Measurements from ENCODE around the gene CNOT2. TPM values are rescaled to one million over a fixed set of nuclear protein-coding genes. Genes with fewer than 3 reads are reported as not detected.

CNOT2 gene
- total RNA-seq, 4 donors from 2014 or later, result 115 to 263 (median 157) TPM

- TF ChIP-seq CTCF (IDR thresholded peaks at IDR 0.05), result no peak
- no peak for TF ChIP-seq POLR2A (IDR thresholded peaks at IDR 0.05)
- H3K27me3 ChIP-seq, result no peaks in the 10 kb centered on the region
- H3K4me3 ChIP-seq, result no peak overlapping the region
- H3K27ac ChIP-seq, result no peak overlapping the region
- DNase-seq, result no peak
- peaks cover 0 to 6% (median 0%) of the 10 kb centered on the region in 3 donors for H3K36me3 ChIP-seq
- peaks cover 0 to 42% (median 10%) of the 10 kb centered on the region in 4 donors for H3K4me1 ChIP-seq
- no peaks in the 10 kb centered on the region for H3K9me3 ChIP-seq
These were observed 2.2 kb downstream of the CNOT2 start for GRCh38 chr12:70245458-70245857.

- DNase-seq, result no peak
- no peaks in the 10 kb centered on the region for H3K36me3 ChIP-seq
- H3K27me3 ChIP-seq, result no peaks in the 10 kb centered on the region
- peaks cover 0 to 42% (median 10%) of the 10 kb centered on the region in 4 donors for H3K4me1 ChIP-seq
- no peak overlapping the region for H3K4me3 ChIP-seq
- H3K9me3 ChIP-seq, result no peaks in the 10 kb centered on the region
- H3K27ac ChIP-seq, result no peak overlapping the region
- TF ChIP-seq CTCF (IDR thresholded peaks at IDR 0.05) (no peak), POLR2A (IDR thresholded peaks at IDR 0.05) (no peak)
These were observed 3.3 kb downstream of the CNOT2 start for GRCh38 chr12:70246580-70246979.

- Histone ChIP-seq H3K27ac (no peak overlapping the region), H3K4me3 (no peak overlapping the region), H3K27me3 (no peaks in the 10 kb centered on the region), H3K36me3 (no peaks in the 10 kb centered on the region), H3K9me3 (no peaks in the 10 kb centered on the region), H3K4me1 (peaks cover 0 to 50% (median 9%) of the 10 kb centered on the region in 4 donors)
- no peak for DNase-seq
- TF ChIP-seq CTCF (IDR thresholded peaks at IDR 0.05) (no peak), POLR2A (IDR thresholded peaks at IDR 0.05) (no peak)
These were observed 4.5 kb downstream of the CNOT2 start for GRCh38 chr12:70247653-70248199.

GRCh38 chr12:70248876-70249275 lies 5.6 kb downstream of the CNOT2 start:
- no peak for TF ChIP-seq CTCF (IDR thresholded peaks at IDR 0.05)
- TF ChIP-seq POLR2A (IDR thresholded peaks at IDR 0.05), result no peak
- Histone ChIP-seq H3K9me3 (no peaks in the 10 kb centered on the region), H3K4me3 (no peak overlapping the region), H3K4me1 (peaks cover 0 to 52% (median 9%) of the 10 kb centered on the region in 4 donors), H3K27ac (no peak overlapping the region), H3K36me3 (no peaks in the 10 kb centered on the region), H3K27me3 (no peaks in the 10 kb centered on the region)
- DNase-seq, result no peak

GRCh38 chr12:70249903-70250302 lies 6.7 kb downstream of the CNOT2 start:
- DNase-seq, result no peak
- H3K4me1 ChIP-seq, result peaks cover 0 to 45% (median 9%) of the 10 kb centered on the region in 4 donors
- no peak for TF ChIP-seq POLR2A (IDR thresholded peaks at IDR 0.05)
- TF ChIP-seq CTCF (IDR thresholded peaks at IDR 0.05), result no peak

GRCh38 chr12:70251226-70251625 lies 8.0 kb downstream of the CNOT2 start:
- Histone ChIP-seq H3K36me3 (no peaks in the 10 kb centered on the region), H3K27me3 (no peaks in the 10 kb centered on the region), H3K4me3 (no peak overlapping the region), H3K4me1 (peaks cover 0 to 32% (median 6%) of the 10 kb centered on the region in 4 donors), H3K27ac (no peak overlapping the region), H3K9me3 (no peaks in the 10 kb centered on the region)
- DNase-seq, result no peak
- TF ChIP-seq CTCF (IDR thresholded peaks at IDR 0.05) (no peak), POLR2A (IDR thresholded peaks at IDR 0.05) (no peak)

More at GRCh38 chr12:70249903-70250302, 6.7 kb downstream of the CNOT2 start:
- Histone ChIP-seq H3K9me3 (no peaks in the 10 kb centered on the region), H3K27ac (no peak overlapping the region), H3K36me3 (no peaks in the 10 kb centered on the region), H3K27me3 (no peaks in the 10 kb centered on the region), H3K4me3 (no peak overlapping the region)

All from Peyer's patch (tissue), 4 donors.